Brain pericyte (primary cell): Measurements from ENCODE around the gene CYP2W1.

Experiments
- DNase-seq: peaks from one replicate; pipeline ENCODE4 v3.0.0-alpha.2; 2012; ENCODE audit warnings: low read depth, low spot score

CYP2W1 gene

DNA sequence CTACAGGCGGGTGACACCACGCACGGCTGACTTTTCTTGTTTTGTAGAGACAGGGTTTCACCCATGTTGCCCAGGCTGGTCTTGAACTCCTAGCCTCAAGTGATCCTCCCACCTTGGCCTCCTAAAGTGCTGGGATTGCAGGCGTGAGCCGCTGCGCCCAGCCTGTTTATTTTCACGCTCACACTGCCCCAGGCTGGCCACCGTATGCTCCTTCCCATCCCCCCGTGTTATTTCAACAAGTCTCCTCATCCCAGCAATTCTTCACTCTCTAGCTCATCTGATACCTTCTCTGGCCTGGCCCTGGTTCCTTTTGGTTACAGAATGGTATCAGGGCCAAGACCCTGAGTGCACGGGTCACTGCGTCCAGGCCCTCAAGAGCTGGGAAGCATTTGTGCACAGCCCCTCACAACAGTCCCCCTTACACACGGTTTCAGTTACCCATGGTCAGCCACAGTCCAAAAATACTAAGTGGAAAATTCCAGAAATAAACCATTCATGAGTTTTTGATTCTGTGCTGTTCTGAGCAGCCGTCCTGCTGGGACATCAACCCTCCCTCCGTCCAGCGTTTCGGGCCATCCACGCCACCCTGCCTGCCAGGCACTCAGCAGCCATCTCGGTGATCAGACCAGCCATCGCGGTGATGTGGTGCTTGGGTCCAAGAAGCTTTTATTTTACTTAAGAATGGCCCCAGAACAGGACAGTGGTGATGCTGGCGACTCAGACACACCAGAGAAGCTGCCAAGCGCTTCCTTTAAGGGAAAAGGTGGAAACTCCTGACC, 16.5 kb upstream of the CYP2W1 start:
- DNase-seq, result no peak

DNA sequence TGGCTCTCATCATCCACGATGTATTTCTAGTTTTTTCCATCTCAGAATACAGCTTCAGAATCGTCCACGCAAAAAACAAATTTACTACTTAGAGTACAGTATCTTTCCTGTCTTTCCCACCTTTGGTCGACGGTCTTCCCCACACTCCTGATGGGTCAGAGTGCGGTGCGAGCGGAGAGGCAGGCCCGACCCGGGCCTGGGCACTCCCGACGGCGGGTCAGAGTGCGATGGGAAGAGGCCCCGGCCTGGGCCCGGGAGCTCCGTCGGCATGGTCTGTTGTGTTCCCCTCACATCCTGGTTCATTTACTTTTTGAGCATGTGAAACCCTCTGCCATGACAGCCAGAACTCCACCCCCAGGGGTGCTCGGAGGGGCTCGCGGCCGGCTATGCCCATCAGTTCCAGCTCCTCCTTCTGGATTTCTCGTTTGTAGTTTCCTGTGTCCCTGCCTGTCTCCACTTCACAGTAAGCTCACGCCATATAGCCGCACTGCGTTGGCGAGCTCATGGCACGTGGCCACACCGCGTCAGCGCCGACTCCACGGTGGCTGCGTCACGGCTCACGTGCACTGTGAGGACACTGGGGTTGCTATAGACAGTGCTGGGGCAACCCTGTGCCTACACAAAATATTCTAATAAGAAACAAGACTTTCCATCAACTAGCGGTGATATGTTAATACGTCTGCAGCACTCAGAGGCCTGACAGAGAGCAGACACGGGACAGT, 15.5 kb upstream of the CYP2W1 start:
- no peak for DNase-seq

DNA sequence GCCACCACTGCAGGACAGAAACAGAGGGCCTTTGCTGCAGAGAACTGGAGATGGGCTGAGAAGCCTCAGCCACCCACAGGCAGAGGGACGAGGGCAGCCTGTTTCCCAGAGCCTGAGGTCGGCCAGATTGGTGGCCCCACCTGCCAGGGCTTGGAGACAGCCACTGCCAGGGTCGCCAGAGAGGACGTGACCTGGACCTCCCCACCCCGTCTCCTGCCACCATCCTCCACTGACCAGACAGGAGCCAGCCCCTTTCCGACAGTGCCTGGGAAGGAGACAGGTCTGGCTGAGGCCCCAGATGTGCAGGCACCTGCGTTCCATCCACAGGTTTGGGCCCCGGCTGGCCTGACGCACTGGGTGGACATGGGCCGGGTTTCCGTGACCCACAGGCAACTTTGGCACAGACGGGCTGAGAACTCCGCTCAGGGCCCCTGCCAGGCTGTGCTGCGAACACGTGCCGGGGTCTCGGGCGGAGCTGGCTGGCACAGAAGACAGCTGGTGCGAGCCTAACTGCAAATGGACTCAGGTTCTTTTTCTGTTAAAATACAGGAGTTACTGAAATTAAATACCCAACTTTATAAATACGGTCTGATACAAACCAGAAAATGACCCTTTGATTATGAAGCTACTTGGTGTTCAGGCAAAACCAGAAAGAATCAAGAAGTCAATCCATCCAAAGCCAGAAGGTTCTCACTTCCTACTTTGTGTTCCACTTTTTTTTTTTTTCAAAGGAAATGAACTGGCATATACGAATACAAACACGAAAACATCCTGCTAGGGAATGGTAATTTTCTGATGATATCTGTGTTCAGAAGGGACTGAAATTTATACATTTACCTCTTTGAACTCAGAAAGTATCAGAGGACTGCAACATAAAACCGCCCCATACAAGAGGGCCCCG, 14.5 kb upstream of the CYP2W1 start:
- no peak for DNase-seq

DNA sequence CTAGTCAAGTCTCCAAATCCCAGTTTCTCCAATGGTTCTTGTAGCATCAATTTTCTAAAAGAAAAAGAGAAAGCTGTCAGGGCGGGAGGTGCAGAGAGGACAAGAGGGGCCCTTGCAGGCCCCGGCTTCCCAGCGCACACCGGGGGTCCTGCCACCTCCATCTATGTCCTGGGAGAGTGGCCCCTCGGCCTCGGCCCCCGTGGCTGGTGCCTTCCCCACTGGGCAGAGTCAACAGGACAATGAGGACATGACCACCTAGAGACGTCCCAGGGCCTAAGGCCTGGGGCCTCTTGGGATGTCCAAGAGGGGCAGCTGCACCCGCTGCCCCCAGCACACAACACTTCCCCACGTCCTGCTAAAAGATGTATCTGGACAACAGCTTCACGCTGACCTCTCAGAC, 13.6 kb upstream of the CYP2W1 start:
- no peak for DNase-seq

DNA sequence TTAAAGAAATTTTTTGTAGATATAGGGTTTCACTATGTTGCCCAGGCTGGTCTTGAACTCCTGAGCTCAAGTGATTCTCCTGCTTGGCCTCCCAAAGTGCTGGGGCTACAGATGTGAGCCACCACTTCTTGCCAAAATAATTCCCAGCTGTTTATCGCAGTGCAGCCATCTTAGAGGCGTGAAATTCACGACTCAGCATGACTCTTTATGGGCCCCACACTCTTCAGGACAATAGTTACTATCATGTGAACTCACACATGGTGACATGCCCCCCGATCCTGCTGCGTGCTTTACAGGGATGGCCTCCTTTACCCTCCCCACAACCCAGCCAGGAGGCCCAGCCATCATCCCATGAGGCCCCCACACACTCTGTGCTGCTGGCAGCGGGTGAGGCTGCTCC, 12.2 kb upstream of the CYP2W1 start:
- DNase-seq, result no peak

GRCh38 chr7:972110-972509, 10.9 kb upstream of the CYP2W1 start:
- DNase-seq, result no peak

GRCh38 chr7:972676-973309, 10.2 kb upstream of the CYP2W1 start:
- no peak for DNase-seq

GRCh38 chr7:973312-973711, 9.7 kb upstream of the CYP2W1 start:
- no peak for DNase-seq

GRCh38 chr7:974172-974571, 8.8 kb upstream of the CYP2W1 start:
- DNase-seq, result no peak

DNA sequence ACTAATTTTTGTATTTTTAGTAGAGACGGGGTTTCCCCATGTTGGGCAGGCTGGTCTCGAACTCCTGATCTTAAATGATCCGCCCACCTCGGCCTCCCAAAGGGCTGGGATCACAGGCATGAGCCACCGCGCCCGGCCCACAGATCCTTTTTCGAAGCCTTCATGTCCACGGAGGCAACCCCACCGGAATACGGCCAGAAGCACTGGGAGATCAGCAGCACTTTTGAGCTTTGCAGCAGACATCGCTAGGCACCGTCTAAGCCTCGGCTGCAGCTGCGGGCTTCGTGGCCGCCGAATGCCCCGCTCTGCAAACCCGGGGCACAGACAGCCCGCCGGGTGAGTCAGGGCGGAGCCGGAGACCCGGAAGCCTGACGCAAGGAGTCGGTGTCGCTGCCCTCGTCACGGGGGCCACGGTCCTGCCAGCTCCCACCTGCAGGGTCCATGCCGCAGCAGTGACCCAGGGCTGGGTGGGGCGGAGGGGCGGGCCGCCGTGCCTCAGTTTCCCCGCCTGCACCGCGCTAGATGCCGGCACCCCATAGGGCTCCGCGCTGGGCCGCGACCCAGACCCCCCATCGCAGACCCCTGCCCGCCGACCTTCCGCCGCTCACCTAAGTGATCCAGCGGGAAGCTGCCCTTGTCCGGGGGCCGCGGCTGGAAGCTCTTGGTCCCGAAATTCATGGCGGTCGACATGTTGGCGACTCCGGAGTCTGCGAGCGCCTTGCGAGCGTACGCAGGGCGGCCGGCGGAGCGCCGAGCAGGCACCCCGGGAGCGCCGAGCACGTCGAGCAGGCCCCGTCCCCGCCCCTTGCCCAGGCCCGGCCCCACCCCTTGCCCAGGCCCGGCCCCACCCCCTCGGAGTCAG, 7.9 kb upstream of the CYP2W1 start, which contains the start of gene COX19:
Gene COX19, minus strand, starts transcription at position 730 of the 862 bp plus-strand sequence. Its CDS starts 40 bp downstream, at position 690.
- peak; percentile 41 for DNase-seq

- DNase-seq, result no peak
Measured at GRCh38 chr7:975702-976473, 7.1 kb upstream of the CYP2W1 start.

DNA sequence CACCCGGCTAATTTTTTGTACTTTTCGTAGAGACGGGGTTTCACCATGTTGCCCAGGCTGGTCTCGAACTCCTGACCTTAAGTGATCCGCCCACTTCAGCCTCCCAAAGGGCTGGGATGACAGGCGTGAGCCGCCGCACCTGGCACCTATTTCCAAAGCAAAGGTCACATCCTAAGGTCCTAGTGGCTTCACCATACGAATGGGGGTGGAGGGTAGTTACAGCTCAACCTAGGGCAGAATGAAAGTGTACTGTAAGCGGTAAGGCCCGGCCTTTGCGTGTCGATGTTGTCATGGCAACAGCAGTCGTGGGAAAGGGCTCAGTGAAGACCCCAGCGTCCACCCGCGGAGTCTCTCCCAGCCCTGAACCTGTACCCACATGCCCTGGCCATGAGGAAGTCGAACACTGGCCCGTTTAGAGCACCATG, 6.1 kb upstream of the CYP2W1 start:
- no peak for DNase-seq

DNA sequence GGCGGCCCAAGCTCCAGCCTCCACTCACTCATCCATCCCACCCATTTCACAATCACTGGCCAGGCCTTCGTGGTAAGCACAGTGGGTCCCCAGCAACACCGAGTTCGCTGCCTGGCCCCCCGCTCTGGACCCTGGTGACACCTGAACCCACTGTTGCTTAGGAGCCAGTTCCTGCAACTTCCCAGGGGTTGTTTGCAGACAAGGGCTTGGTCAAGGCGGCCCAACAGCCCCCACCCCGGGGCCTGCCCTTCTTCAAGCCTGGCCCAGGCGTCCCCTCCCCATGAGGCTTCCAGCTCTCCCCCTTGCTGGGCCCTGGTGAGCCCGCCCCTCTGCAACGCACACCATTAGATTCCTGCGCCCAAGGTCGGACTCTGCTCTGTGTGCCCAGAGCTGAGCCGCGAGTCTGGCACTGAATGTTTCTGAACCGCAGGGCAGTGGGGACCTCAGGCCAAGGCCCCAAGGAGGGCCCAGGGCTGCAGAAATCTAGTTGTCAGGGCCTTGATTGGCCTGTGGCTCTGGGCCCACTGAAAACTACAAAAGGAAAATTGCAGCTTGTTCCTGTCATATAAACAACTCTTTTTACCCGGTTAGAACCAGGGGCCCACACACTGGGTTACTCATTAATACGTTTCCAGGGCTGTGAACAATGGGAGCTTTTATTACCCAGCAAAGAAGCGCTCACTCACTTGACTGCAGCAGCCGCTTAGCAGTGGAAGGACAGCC, 5.5 kb upstream of the CYP2W1 start:
- DNase-seq, result no peak

DNA sequence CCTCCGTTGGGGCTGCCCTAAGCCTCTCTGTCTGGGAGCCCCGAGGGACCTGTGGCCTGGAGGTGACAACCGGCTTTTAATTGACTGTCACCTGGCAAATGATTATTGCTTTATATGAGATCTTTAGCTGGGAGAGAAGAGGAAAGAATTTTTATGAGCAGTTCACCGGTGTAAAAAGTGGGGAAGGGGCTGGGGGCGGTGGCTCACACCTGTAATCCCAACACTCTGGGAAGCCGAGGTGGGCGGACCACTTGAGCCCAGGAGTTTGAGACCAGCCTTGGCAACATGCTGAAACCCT, 5.0 kb upstream of the CYP2W1 start:
- no peak for DNase-seq

DNA sequence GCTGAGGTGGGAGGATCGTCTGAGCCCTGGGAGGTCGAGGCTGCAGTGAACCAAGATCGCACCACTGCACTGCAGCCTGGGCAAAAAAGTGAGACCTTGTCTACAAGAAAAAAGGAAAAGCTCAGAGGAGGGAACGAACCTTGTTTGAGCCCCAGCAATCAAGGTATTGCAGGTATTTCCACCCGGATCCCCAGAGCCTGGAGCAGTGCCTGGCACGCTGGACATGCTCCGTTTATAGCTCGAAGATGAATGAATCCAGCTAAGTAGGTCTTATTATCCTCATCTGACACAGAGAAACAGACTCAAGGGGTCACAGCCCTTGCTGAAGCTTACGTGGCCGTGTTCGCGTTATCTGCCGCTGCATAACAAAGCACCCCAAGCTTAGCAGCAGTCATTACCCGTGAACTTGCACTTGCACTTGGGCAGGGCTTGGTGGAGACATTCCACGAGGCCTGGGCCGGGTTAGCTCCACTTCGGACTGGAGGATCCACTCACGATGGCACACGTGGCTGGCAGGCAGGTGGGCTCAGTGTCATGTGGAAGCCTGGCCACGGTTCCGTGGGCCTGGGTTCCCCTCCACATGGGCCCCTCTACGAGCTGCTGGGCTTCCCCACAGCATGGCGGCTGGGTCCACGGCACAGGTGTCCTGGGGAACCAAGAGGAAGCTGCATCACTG, 4.4 kb upstream of the CYP2W1 start:
- no peak for DNase-seq

DNA sequence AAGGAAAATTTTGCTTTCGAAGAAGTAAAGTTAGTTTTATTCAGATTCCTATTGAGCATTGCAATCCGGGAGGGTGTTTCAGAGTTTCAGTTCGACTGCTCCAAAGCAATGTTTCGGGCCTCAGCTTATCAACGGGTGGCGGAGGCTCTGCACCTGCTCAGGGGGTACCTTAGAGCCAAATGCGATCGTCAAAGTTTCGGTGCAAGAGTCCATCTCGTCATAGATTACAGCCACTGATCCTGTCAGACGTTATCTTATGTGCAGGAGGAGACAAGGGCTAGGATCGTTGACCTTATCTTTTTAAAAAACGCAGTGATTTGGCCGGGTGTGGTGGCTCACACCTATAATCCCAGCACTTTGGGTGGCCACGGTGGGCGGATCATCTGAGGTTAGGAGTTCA, 3.8 kb upstream of the CYP2W1 start:
- no peak for DNase-seq

DNA sequence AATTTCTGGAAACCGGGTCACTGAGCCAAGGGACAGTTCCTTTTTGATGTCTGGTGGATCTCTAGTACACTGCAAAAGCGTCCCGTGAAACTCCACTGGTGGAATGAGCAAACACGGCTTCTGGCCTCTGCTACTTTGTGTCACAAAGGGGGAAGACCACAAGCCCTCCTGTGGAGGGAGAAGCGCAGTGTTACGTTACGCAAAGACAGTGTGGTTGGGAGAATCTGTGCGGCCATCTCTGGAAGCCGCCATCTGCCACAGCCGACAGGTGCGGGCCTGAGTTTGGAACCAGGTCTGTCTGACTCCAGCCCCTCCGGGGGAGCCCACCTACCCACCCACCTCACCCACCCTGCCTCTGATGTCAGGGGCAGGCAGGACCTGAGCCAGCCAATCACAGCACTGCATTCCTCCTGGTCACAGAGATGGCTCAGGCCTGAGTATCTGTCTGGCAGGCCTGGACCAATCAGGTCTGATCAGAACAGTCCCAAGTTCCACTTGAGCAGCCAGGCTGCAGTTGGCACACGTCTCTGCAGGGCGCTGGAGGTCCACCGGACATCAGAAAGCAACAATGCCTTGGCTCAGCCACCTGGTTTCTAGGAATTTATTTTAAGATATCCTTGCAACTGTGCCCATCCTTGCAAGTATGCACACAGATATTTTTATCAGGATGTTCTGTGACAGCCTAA, 3.0 kb upstream of the CYP2W1 start:
- DNase-seq, result no peak

- no peak for DNase-seq
Measured at GRCh38 chr7:981793-982510, 1.0 kb upstream of the CYP2W1 start.
